ENCODE data around the gene DDX5. TPM values are rescaled to one million over a fixed set of nuclear protein-coding genes. Genes with fewer than 3 reads are reported as not detected.

DDX5 gene
- total and polyA plus RNA-seq, 2 donors (not counting 3 experiments of a cell fraction or from before 2014, with no cell fraction given) = 1,027 to 2,040 TPM

DNA sequence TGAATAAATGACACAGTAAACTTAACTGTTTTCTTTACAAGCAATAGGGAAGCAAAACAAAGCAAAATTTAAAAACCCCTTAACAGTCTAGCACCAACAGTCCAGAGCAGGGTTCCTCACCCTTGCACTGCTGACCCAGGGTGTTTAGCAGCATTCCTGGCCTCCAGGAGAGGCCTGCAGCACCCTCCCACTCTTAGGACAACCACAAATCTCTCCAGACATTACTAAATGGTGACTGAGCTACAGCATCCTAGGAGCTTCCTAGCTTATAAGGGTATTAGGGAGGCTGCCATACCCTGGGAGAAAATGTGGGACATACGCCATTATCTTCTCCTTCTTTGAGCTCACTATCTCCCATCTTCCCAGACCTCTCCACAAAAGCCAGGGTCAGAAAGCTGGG, 25.1 kb downstream of the DDX5 start:
- Histone ChIP-seq H3K9me1 (replicated peaks; ENCODE audit: control insufficient read depth, extremely low read depth, insufficient read depth, low read length) (no peaks in the 10 kb centered on the region), H2AFZ (ENCODE audit: low read depth, low read length) (no peak overlapping the region), H3K9me3 (replicated peaks; ENCODE audit: control insufficient read depth, insufficient read depth, low read length) (no peaks in the 10 kb centered on the region), H3K27ac (ENCODE audit: insufficient read depth, low read depth, low read length) (no peak overlapping the region), H3K79me2 (ENCODE audit: control insufficient read depth, insufficient read depth, low read length) (no peaks in the 10 kb centered on the region), H3K4me3 (replicated peaks in 1 of 3; ENCODE audit: insufficient read depth in 1 of 3, low read depth in 1 of 3, low read length in 3 of 3) (no peak overlapping the region), H3K9ac (replicated peaks; ENCODE audit: extremely low read depth, insufficient read depth, low read length) (no peak overlapping the region), H3K36me3 (ENCODE audit: control insufficient read depth in 2 of 2, extremely low read depth in 1 of 2, insufficient read depth in 2 of 2, low read length in 2 of 2) (peaks cover 2 to 8% of the 10 kb centered on the region in 2 experiments), H4K20me1 (replicated peaks; ENCODE audit: control insufficient read depth, extremely low read depth, insufficient read depth, low read length) (no peaks in the 10 kb centered on the region), H3K27me3 (ENCODE audit: control insufficient read depth in 2 of 2, insufficient read depth in 2 of 2, low read length in 2 of 2) (no peaks in the 10 kb centered on the region), H3K4me2 (ENCODE audit: insufficient read depth, low read length) (no peak overlapping the region), H3K4me1 (ENCODE audit: control insufficient read depth, extremely low read depth, insufficient read depth, low read length) (no peaks in the 10 kb centered on the region)
- no TSS peak for BruUV-seq (replicated peaks)
- DNase-seq (ENCODE audit: low read depth, low spot score) (no peak), FAIRE-seq (no peak)
- intact Hi-C loops (cut with micrococcal nuclease) (no loop called here), dilution Hi-C loops (cut with MboI; ENCODE audit: extremely low pct_ligation_motif_present, low sequenced_read_pairs) (loop anchor here (10.0 kb wide), 1 partner anchor 176 kb away; no protein-coding TSS in a partner anchor)
- ChIA-PET CTCF (interaction anchor here (9.8 to 10.9 kb wide), 2 partner anchors 10 to 61 kb away, joined by 61 to 78 read pairs; no protein-coding TSS in a partner anchor), POLR2A (no interaction called here)
- no peak for TF ChIP-seq MYC (IDR thresholded peaks at IDR 0.05; ENCODE audit: low read depth, low read length)
- no peak for TF ChIP-seq POLR2AphosphoS5 (IDR thresholded peaks at IDR 0.05; ENCODE audit: insufficient read depth, low read depth, low read length)
- TF ChIP-seq POLR2A (IDR thresholded peaks at IDR 0.05; ENCODE audit: low read depth, low read length) = no peak
- TF ChIP-seq MAX (IDR thresholded peaks at IDR 0.05; ENCODE audit: insufficient read depth, insufficient read length) = no peak
- no peak for TF ChIP-seq EZH2 (IDR thresholded peaks at IDR 0.05; ENCODE audit: borderline replicate concordance, low read depth, low read length, severe bottlenecking)
- TF ChIP-seq GATA2 (IDR thresholded peaks at IDR 0.05; ENCODE audit: insufficient read depth, insufficient read length, low read depth, low read length) = no peak
- no peak for TF ChIP-seq JUN (IDR thresholded peaks at IDR 0.05; ENCODE audit: borderline replicate concordance, insufficient read depth, insufficient read length, low read depth)
- no peak for TF ChIP-seq FOS (IDR thresholded peaks at IDR 0.05; ENCODE audit: borderline replicate concordance, insufficient read depth, low read length)
- TF ChIP-seq, protein P1, sequence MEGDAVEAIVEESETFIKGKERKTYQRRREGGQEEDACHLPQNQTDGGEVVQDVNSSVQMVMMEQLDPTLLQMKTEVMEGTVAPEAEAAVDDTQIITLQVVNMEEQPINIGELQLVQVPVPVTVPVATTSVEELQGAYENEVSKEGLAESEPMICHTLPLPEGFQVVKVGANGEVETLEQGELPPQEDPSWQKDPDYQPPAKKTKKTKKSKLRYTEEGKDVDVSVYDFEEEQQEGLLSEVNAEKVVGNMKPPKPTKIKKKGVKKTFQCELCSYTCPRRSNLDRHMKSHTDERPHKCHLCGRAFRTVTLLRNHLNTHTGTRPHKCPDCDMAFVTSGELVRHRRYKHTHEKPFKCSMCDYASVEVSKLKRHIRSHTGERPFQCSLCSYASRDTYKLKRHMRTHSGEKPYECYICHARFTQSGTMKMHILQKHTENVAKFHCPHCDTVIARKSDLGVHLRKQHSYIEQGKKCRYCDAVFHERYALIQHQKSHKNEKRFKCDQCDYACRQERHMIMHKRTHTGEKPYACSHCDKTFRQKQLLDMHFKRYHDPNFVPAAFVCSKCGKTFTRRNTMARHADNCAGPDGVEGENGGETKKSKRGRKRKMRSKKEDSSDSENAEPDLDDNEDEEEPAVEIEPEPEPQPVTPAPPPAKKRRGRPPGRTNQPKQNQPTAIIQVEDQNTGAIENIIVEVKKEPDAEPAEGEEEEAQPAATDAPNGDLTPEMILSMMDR (IDR thresholded peaks at IDR 0.05; ENCODE audit: extremely low read depth in 1 of 2, insufficient read depth in 1 of 2, low read depth in 1 of 2, low read length in 2 of 2) = no peak

All from endothelial cell of umbilical vein (primary cell).